WTC11 (cell line): Measurements from ENCODE around the gene SVOP. TPM values are rescaled to one million over a fixed set of nuclear protein-coding genes. Genes with fewer than 3 reads are reported as not detected.

Experiments
- ARID4B ChIP-seq: sonication (generic); formaldehyde crosslinking; IDR thresholded peaks from 2 replicates; pipeline ENCODE4 v1.8.0; 2023; ENCODE audit warnings: missing genetic modification reagents, mild to moderate bottlenecking, borderline replicate concordance
- ATF3 ChIP-seq: sonication (generic); formaldehyde crosslinking; conservative IDR thresholded peaks from 2 replicates; pipeline ENCODE4 v1.8.1; 2022; ENCODE audit warnings: mild to moderate bottlenecking, missing genetic modification reagents
- CBFB ChIP-seq: sonication (generic); formaldehyde crosslinking; IDR thresholded peaks from 2 replicates; pipeline ENCODE4 v1.8.1; 2022; ENCODE audit warnings: mild to moderate bottlenecking, low read depth, missing genetic modification reagents
- CDX4 ChIP-seq: fragments of 250-450 bp; sonication (Bioruptor Pico); IDR thresholded peaks from 2 replicates; pipeline ENCODE4 v1.9.0; 2021; ENCODE audit warnings: moderate library complexity, mild to moderate bottlenecking, inconsistent platforms, borderline replicate concordance
- EMX1 ChIP-seq: fragments of 250-450 bp; sonication (Bioruptor Pico); IDR thresholded peaks from 2 replicates; pipeline ENCODE4 v1.8.0; 2021; ENCODE audit warnings: mild to moderate bottlenecking
- FOXK1 ChIP-seq: sonication (generic); formaldehyde crosslinking; IDR thresholded peaks from 2 replicates; pipeline ENCODE4 v1.8.0; 2022; ENCODE audit warnings: mild to moderate bottlenecking, moderate library complexity, missing genetic modification reagents
- FOXP4 ChIP-seq: sonication (generic); formaldehyde crosslinking; IDR thresholded peaks from 2 replicates; pipeline ENCODE4 v1.8.0; 2022; ENCODE audit warnings: mild to moderate bottlenecking, missing genetic modification reagents
- GABPB1 ChIP-seq: sonication (generic); formaldehyde crosslinking; IDR thresholded peaks from 2 replicates; pipeline ENCODE4 v1.8.1; 2023; ENCODE audit warnings: mild to moderate bottlenecking, missing genetic modification reagents
- IRF1 ChIP-seq: sonication (generic); formaldehyde crosslinking; IDR thresholded peaks from 2 replicates; pipeline ENCODE4 v1.8.0; 2023; ENCODE audit warnings: missing genetic modification reagents
- IRF2 ChIP-seq: sonication (generic); formaldehyde crosslinking; IDR thresholded peaks from 2 replicates; pipeline ENCODE4 v1.8.0; 2022; ENCODE audit warnings: low read depth, missing genetic modification reagents, borderline replicate concordance
- JAZF1 ChIP-seq: fragments of 250-450 bp; sonication (Bioruptor Pico); IDR thresholded peaks from 2 replicates; pipeline ENCODE4 v1.9.0; 2021; ENCODE audit warnings: moderate library complexity, mild to moderate bottlenecking, inconsistent platforms
- KAT7 ChIP-seq: sonication (generic); formaldehyde crosslinking; IDR thresholded peaks from 2 replicates; pipeline ENCODE4 v1.8.1; 2023; ENCODE audit warnings: missing genetic modification reagents, mild to moderate bottlenecking, borderline replicate concordance
- MAX ChIP-seq: sonication (generic); formaldehyde crosslinking; IDR thresholded peaks from 2 replicates; pipeline ENCODE4 v1.8.0; 2022; ENCODE audit warnings: mild to moderate bottlenecking, missing genetic modification reagents
- NFE2L1 ChIP-seq: sonication (generic); formaldehyde crosslinking; IDR thresholded peaks from 2 replicates; pipeline ENCODE4 v1.8.1; 2023; ENCODE audit warnings: missing genetic modification reagents
- RELA ChIP-seq: sonication (generic); formaldehyde crosslinking; IDR thresholded peaks from 2 replicates; pipeline ENCODE4 v1.8.1; 2022; ENCODE audit warnings: missing genetic modification reagents, mild to moderate bottlenecking, borderline replicate concordance
- RORB ChIP-seq: fragments of 250-450 bp; sonication (Bioruptor Pico); IDR thresholded peaks from 2 replicates; pipeline ENCODE4 v1.9.0; 2021; ENCODE audit warnings: mild to moderate bottlenecking
- SP1 ChIP-seq: sonication (generic); formaldehyde crosslinking; conservative IDR thresholded peaks from 2 replicates; pipeline ENCODE4 v1.8.1; 2022; ENCODE audit warnings: missing genetic modification reagents
- STAT6 ChIP-seq: sonication (generic); formaldehyde crosslinking; conservative IDR thresholded peaks from 2 replicates; pipeline ENCODE4 v1.8.1; 2023; ENCODE audit warnings: mild to moderate bottlenecking, low read depth, missing genetic modification reagents, moderate library complexity
- USF1 ChIP-seq: sonication (generic); formaldehyde crosslinking; IDR thresholded peaks from 2 replicates; pipeline ENCODE4 v1.8.0; 2022; ENCODE audit warnings: mild to moderate bottlenecking, missing genetic modification reagents
- ZNF416 ChIP-seq: fragments of 250-450 bp; sonication (Bioruptor Pico); IDR thresholded peaks from 2 replicates; pipeline ENCODE4 v1.9.0; 2021; ENCODE audit warnings: mild to moderate bottlenecking, inconsistent platforms
- total RNA-seq: library from RNA; stranded (reverse); gene quantifications from 3 replicates; pipeline ENCODE4 v1.2.3, GENCODE V29; 2021
- TF ChIP-seq, protein P1 (sequence below): sonication (generic); formaldehyde crosslinking; IDR thresholded peaks from 2 replicates; pipeline ENCODE4 v1.8.1; 2023; ENCODE audit warnings: mild to moderate bottlenecking, moderate library complexity, missing genetic modification reagents

The SVOP gene
- total RNA-seq, 1 experiment from 2014 or later = 0.04 TPM

DNA sequence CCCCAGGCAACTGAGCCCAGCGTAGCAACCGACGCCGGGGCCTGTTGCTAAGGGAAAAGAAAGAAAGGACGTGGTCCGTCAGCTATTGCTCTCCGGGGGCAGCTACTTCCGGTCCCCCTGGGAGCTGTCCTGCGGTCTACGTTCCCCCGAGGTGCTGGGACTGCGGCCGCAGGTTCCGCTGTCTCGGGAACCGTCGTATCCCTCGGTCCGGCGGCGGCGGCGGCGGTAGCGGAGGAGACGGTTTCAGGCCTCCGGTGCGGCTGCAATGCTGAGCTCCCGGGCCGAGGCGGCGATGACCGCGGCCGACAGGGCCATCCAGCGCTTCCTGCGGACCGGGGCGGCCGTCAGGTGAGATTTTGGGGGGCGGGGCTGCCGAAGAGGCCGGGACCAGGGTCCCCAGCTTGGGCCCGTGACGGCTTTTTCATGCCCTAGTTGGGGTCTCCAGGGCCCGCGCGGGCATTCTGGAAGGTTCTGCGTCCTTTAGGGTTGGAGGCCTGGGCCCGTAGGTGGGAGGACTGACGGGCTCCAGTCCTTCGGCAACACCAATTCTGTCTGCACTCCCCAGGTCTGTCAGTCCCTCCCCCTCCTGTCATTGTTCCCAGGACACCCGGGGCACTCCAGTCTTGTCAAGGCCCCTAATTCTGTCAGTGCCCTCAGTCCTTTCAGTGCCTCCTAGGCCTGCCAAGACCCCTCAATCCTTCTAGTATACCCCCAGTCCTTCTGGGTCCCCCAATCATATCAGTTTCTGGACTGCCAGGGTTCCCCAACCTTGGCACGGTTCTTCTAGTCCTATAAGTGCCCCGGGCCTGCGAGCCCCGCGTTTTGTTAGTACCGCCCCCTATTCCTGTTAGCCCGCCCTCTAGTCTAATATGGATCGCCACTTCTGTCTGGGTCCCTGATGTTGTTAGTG lies 31.8 kb upstream of the SVOP start, which contains the start of gene USP30 (continued):
- peak; percentile 73; the same call in 1 of the 2 replicates for TF ChIP-seq ARID4B (CRISPR knock-in tag)
- TF ChIP-seq MAX = no peak
- no peak for TF ChIP-seq CDX4 (CRISPR knock-in tag)
- peak; percentile 94 for TF ChIP-seq GABPB1 (CRISPR knock-in tag)
- no peak for TF ChIP-seq NFE2L1 (CRISPR knock-in tag)
- TF ChIP-seq FOXK1 (CRISPR knock-in tag) = peak; percentile 88
- TF ChIP-seq ZNF416 (CRISPR knock-in tag) = no peak
- TF ChIP-seq FOXP4 = peak; percentile 75; the same call in 1 of the 2 replicates
- TF ChIP-seq STAT6 (CRISPR knock-in tag) = no peak
- TF ChIP-seq JAZF1 (CRISPR knock-in tag) = no peak
- peak; percentile 80 for TF ChIP-seq SP1 (CRISPR knock-in tag)
- peak; percentile 88; the same call in 1 of the 2 replicates for TF ChIP-seq KAT7 (CRISPR knock-in tag)
- 0 out of 2 replicates have a peak, but pooled peaks have one; percentile 16 for TF ChIP-seq RELA (CRISPR knock-in tag)
- TF ChIP-seq IRF1 (CRISPR knock-in tag) = no peak
- TF ChIP-seq, protein P1, sequence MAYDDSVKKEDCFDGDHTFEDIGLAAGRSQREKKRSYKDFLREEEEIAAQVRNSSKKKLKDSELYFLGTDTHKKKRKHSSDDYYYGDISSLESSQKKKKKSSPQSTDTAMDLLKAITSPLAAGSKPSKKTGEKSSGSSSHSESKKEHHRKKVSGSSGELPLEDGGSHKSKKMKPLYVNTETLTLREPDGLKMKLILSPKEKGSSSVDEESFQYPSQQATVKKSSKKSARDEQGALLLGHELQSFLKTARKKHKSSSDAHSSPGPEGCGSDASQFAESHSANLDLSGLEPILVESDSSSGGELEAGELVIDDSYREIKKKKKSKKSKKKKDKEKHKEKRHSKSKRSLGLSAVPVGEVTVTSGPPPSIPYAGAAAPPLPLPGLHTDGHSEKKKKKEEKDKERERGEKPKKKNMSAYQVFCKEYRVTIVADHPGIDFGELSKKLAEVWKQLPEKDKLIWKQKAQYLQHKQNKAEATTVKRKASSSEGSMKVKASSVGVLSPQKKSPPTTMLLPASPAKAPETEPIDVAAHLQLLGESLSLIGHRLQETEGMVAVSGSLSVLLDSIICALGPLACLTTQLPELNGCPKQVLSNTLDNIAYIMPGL = peak; percentile 86
- TF ChIP-seq USF1 (CRISPR knock-in tag) = no peak
- TF ChIP-seq IRF2 = no peak
- no peak for TF ChIP-seq RORB (CRISPR knock-in tag)
- no peak for TF ChIP-seq ATF3 (CRISPR knock-in tag)
- no peak for TF ChIP-seq EMX1
- no peak; the same call in 1 of the 2 replicates for TF ChIP-seq CBFB (CRISPR knock-in tag)
- TF ChIP-seq, all 79 proteins: peak for 13
